Prostate gland (tissue), 2 donors: ENCODE results near the gene MNAT1. TPM values are rescaled to one million over a fixed set of nuclear protein-coding genes. Genes with fewer than 3 reads are reported as not detected.

Source experiments
- DNase-seq: peaks from one replicate; pipeline ENCODE4 v3.0.0-alpha.2; 2019; ENCODE audit warnings: low spot score
- H3K27ac ChIP-seq, 2 donors: fragments of 200-600 bp; sonication (generic); 2 replicates each; pipeline ENCODE4 v1.5.1; 2017 to 2019
- H3K27me3 ChIP-seq: fragments of 200-600 bp; sonication (generic); replicated peaks from 2 replicates; pipeline ENCODE4 v1.5.1; 2019; ENCODE audit not compliant: insufficient read depth
- H3K36me3 ChIP-seq, 2 donors: fragments of 200-600 bp; sonication (generic); 1 replicate in 1 of 2; 2 replicates in 1 of 2; pipeline versions ENCODE4 v1.5.1 to v1.8.1; 2017 to 2019
- H3K4me1 ChIP-seq: fragments of 200-600 bp; sonication (generic); replicated peaks from 2 replicates; pipeline ENCODE4 v1.5.1; 2019
- H3K4me3 ChIP-seq, 2 donors: fragments of 200-600 bp; sonication (generic); 2 replicates each; pipeline ENCODE4 v1.5.1; 2017 to 2019
- H3K9me3 ChIP-seq: fragments of 200-600 bp; sonication (generic); 2 replicates; pipeline ENCODE4 v1.5.1; 2017
- POLR2A ChIP-seq: fragments of 450-650 bp; IDR thresholded peaks from one replicate; pipeline ENCODE4 v1.6.1; 2016; ENCODE audit warnings: antibody characterized with exemption, mild to moderate bottlenecking
- POLR2AphosphoS5 ChIP-seq: sonication (generic); formaldehyde crosslinking; IDR thresholded peaks from one replicate; pipeline ENCODE4 v1.6.1; 2017; ENCODE audit warnings: antibody characterized with exemption
- WGBS: methylation state at CpG from one replicate; pipeline ENCODE4 v1.1.5; 2018; 5-methylcytosine and 5-hydroxymethylcytosine counted together
- intact Hi-C: fragments of 100-400 bp; cut with DNase I; formaldehyde crosslinking; loops from one replicate; pipeline ENCODE4 v1.14.2; 2022
- total RNA-seq, 2 donors: library from RNA; depleted of rRNA; stranded (reverse); fragments of >200 nt; gene quantifications; one replicate each; pipeline ENCODE4 v1.1.0, GENCODE V29; 2016
- TF ChIP-seq, protein P1 (sequence below), 4 experiments: fragments of 200-600 bp in 2 of 4; fragments of 450-650 bp in 2 of 4; sonication (generic) in 2 of 4; IDR thresholded peaks; 1 replicate in 3 of 4; 2 replicates in 1 of 4; pipeline ENCODE4 v1.5.1; 2016 to 2019; ENCODE audit warnings: antibody characterized with exemption in 4 of 4, mild to moderate bottlenecking in 2 of 4, moderate library complexity in 2 of 4

MNAT1 gene
- total RNA-seq, 2 donors from 2014 or later: 16.1 to 62.9 TPM

DNA sequence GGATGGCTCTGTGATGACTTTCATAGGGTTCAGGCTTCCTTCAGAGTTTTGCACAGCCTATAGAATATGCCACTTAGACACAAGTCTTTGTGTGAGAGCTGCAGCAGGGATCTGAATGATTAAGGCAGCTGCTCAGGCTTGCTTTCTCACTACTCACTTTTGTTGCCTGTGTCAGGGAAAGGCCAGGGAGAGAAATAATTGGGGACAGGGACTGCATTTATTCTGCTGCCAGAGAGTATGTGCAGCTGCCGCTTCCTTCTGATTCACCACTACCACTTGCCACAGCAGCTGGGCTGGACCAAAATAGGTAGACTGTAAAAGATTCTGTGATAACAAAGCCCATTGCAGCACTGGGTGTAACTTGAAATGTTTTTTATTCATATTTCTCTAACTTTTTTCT, 196.7 kb downstream of the MNAT1 start:
- H3K4me1 ChIP-seq: no peaks in the 10 kb centered on the region
- intact Hi-C loops: no loop called here
- H3K36me3 ChIP-seq: no peaks in the 10 kb centered on the region
- TF ChIP-seq POLR2AphosphoS5 (no peak), POLR2A (no peak)
- TF ChIP-seq, protein P1, sequence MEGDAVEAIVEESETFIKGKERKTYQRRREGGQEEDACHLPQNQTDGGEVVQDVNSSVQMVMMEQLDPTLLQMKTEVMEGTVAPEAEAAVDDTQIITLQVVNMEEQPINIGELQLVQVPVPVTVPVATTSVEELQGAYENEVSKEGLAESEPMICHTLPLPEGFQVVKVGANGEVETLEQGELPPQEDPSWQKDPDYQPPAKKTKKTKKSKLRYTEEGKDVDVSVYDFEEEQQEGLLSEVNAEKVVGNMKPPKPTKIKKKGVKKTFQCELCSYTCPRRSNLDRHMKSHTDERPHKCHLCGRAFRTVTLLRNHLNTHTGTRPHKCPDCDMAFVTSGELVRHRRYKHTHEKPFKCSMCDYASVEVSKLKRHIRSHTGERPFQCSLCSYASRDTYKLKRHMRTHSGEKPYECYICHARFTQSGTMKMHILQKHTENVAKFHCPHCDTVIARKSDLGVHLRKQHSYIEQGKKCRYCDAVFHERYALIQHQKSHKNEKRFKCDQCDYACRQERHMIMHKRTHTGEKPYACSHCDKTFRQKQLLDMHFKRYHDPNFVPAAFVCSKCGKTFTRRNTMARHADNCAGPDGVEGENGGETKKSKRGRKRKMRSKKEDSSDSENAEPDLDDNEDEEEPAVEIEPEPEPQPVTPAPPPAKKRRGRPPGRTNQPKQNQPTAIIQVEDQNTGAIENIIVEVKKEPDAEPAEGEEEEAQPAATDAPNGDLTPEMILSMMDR (IDR thresholded peaks at IDR 0.05): no peak
- 83% methylated on average over 1 of the region's 1 CpG for WGBS
- no peaks in the 10 kb centered on the region for H3K27me3 ChIP-seq
- no peak overlapping the region for H3K27ac ChIP-seq
- H3K4me3 ChIP-seq: no peak overlapping the region
- H3K9me3 ChIP-seq: no peaks in the 10 kb centered on the region
- DNase-seq: no peak

DNA sequence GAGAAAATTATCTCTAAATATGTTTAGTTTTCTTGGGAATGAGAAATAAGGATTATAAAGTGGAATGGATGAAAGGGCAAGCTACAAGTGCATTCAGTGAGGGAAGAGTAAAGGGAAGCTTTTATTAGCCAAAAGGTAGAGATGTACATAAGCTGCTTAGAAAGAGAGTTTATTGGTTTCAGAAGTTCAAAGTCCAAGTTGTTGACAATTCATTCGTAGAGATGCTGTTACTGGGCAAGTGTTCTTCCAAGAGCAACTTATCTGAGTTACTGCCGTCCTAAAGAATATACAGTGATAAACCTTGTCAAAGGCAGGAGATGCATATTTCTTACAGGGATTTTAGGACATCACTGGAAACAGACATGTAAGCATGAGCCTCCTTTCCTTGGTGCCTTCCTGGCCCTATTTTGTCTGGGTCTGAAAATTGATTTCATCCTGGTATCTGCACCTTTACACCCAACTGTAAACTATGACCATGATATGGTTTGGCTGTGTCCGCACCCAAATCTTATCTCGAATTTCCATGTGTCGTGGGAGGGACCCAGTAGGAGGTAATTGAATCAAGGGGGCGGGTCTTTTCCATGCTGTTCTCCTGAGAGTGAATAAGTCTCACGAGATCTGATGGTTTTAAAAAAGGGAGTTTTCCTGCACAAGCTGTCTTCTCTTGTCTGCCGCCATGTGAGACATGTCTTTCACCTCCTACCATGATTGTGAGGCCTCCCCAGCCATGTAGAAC, 199.5 kb downstream of the MNAT1 start:
- H3K27ac ChIP-seq: no peak overlapping the region
- intact Hi-C loops: no loop called here
- TF ChIP-seq POLR2AphosphoS5 (no peak), POLR2A (no peak)
- TF ChIP-seq, protein P1 (IDR thresholded peaks at IDR 0.05): no peak
- no peak overlapping the region for H3K4me3 ChIP-seq
- DNase-seq: no peak
- H3K9me3 ChIP-seq: no peaks in the 10 kb centered on the region
- 83% methylated on average over 8 of the region's 8 CpGs for WGBS
- H3K36me3 ChIP-seq: no peaks in the 10 kb centered on the region
- no peaks in the 10 kb centered on the region for H3K4me1 ChIP-seq
- H3K27me3 ChIP-seq: no peaks in the 10 kb centered on the region

DNA sequence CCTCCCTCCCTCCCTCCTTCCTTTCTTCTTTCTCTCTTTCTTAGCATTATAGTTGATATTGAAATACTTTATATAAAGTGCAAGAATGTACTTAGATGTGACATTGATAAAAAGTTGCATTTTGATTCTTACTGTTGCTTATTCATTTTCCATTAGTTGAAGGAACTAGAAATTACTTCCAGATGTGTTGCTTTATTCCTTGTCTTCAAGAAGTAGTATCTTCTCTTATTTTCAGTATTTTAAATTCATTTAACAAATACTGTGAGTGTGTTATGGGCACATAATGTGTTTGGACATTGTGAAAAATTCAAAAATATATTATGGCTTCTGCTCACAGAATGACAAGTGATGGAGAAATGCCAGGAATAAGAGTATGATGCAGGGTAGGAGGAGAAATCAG, 200.8 kb downstream of the MNAT1 start:
- H3K9me3 ChIP-seq: no peaks in the 10 kb centered on the region
- H3K27me3 ChIP-seq: no peaks in the 10 kb centered on the region
- H3K4me3 ChIP-seq: no peak overlapping the region
- no peaks in the 10 kb centered on the region for H3K4me1 ChIP-seq
- DNase-seq: no peak
- H3K36me3 ChIP-seq: no peaks in the 10 kb centered on the region
- no peak overlapping the region for H3K27ac ChIP-seq
- TF ChIP-seq POLR2AphosphoS5 (no peak), POLR2A (no peak)
- TF ChIP-seq, protein P1 (IDR thresholded peaks at IDR 0.05): no peak
- intact Hi-C loops: no loop called here

DNA sequence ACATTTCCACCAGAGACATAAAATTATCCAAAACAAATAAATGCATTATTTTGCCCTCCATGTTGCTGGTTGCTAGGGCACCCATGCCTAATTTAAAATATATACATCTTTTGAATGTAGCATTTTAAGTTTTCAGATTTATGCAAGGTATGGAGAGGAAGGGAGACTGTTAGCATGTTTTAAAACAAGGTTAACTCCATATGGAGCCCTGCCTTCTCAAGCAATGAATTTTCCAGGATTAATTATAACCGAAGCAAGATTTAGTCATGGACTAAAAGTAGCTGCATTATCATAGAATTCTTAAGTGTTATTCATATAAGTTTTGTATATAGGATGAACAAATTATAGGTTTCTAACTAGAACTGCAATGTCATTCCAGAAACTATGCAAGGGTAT, 209.1 kb downstream of the MNAT1 start:
- intact Hi-C loops: no loop called here
- TF ChIP-seq POLR2AphosphoS5: no peak
- TF ChIP-seq POLR2A: no peak
- TF ChIP-seq, protein P1 (IDR thresholded peaks at IDR 0.05): no peak
- Histone ChIP-seq H3K4me1 (no peaks in the 10 kb centered on the region), H3K27me3 (no peaks in the 10 kb centered on the region), H3K4me3 (no peak overlapping the region), H3K36me3 (no peaks in the 10 kb centered on the region), H3K9me3 (no peaks in the 10 kb centered on the region), H3K27ac (no peak overlapping the region)
- DNase-seq: no peak
- 94% methylated on average over 1 of the region's 1 CpG for WGBS

DNA sequence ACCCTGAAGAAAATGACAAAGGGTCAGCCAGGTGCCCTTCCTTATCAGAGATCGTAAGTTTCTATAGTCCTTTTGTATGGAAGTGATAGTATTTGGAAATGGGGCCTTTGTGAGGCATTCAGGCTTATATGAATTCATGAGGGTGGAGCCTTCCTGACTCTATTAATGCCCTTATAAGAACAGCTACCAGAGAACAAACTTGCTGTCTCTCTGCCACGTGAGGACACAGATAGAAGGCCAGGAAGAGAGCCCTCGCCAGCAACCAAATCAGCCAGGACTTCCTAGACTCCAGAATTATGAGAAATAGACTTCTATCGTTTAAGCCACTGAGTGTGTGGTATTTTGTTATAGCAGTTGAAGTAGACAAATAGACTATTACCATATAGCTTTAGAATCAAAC, 209.6 kb downstream of the MNAT1 start:
- TF ChIP-seq POLR2A (no peak), POLR2AphosphoS5 (no peak)
- TF ChIP-seq, protein P1 (IDR thresholded peaks at IDR 0.05): no peak
- Histone ChIP-seq H3K4me1 (no peaks in the 10 kb centered on the region), H3K27ac (no peak overlapping the region), H3K4me3 (no peak overlapping the region), H3K36me3 (no peaks in the 10 kb centered on the region), H3K27me3 (no peaks in the 10 kb centered on the region), H3K9me3 (no peaks in the 10 kb centered on the region)
- intact Hi-C loops: no loop called here
- no peak for DNase-seq
- 51% methylated on average over 4 of the region's 4 CpGs for WGBS
